Measurements from ENCODE around the gene CNKSR3.

CNKSR3 gene

GRCh38 chr6:154403788-154404187 is 106.7 kb downstream of the CNKSR3 start:
- H3K4me3 ChIP-seq (ENCODE audit: low read depth, low read length) = no peak overlapping the region
- no peak for DNase-seq (ENCODE audit: low read depth)
- no peak for TF ChIP-seq CTCF (IDR thresholded peaks at IDR 0.05; ENCODE audit: low read depth, low read length, missing control alignments)

GRCh38 chr6:154402081-154402780 is 108.3 kb downstream of the CNKSR3 start:
- no peak overlapping the region for H3K4me3 ChIP-seq (ENCODE audit: low read depth, low read length)
- DNase-seq (ENCODE audit: low read depth) = no peak
- TF ChIP-seq CTCF (IDR thresholded peaks at IDR 0.05; ENCODE audit: low read depth, low read length, missing control alignments) = no peak

- DNase-seq (ENCODE audit: low read depth) = no peak
- TF ChIP-seq CTCF (IDR thresholded peaks at IDR 0.05; ENCODE audit: low read depth, low read length, missing control alignments) = no peak
- H3K4me3 ChIP-seq (ENCODE audit: low read depth, low read length) = no peak overlapping the region
Measured at GRCh38 chr6:154399097-154399496, 111.4 kb downstream of the CNKSR3 start.

- no peak for TF ChIP-seq CTCF (IDR thresholded peaks at IDR 0.05; ENCODE audit: low read depth, low read length, missing control alignments)
- no peak overlapping the region for H3K4me3 ChIP-seq (ENCODE audit: low read depth, low read length)
- no peak for DNase-seq (ENCODE audit: low read depth)
Measured at GRCh38 chr6:154397491-154398195, 112.8 kb downstream of the CNKSR3 start.

DNA sequence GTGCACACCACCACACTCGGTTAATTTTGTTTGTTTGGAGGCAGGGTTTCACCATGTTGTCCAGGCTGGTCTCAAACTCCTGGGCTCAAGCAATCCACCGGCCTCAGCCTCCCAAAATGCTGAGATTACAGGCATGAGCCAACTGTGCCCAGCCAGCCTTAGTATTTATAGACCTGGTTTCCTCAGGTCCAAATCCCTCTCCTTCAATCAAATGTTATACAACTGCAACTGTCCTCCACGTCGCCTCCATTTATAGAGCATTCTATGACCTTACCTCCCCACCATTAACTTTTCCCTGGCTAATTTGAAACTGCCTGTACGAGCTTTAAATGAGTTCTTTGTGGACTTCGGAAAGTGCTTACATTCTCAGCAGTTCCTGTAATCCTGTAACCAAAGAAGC is 114.6 kb downstream of the CNKSR3 start:
- no peak overlapping the region for H3K4me3 ChIP-seq (ENCODE audit: low read depth, low read length)
- TF ChIP-seq CTCF (IDR thresholded peaks at IDR 0.05; ENCODE audit: low read depth, low read length, missing control alignments) = no peak
- no peak for DNase-seq (ENCODE audit: low read depth)

- no peak for TF ChIP-seq CTCF (IDR thresholded peaks at IDR 0.05; ENCODE audit: low read depth, low read length, missing control alignments)
- no peak overlapping the region for H3K4me3 ChIP-seq (ENCODE audit: low read depth, low read length)
- no peak for DNase-seq (ENCODE audit: low read depth)
Measured at GRCh38 chr6:154395316-154395715, 115.2 kb downstream of the CNKSR3 start.
